ENCODE measurements around the gene KIAA0513. TPM values are rescaled to one million over a fixed set of nuclear protein-coding genes. Genes with fewer than 3 reads are reported as not detected.

The KIAA0513 gene
- total and polyA plus RNA-seq, 2 donors (not counting 3 experiments of a cell fraction or from before 2014, with no cell fraction given), result 1.8 to 4.3 TPM

DNA sequence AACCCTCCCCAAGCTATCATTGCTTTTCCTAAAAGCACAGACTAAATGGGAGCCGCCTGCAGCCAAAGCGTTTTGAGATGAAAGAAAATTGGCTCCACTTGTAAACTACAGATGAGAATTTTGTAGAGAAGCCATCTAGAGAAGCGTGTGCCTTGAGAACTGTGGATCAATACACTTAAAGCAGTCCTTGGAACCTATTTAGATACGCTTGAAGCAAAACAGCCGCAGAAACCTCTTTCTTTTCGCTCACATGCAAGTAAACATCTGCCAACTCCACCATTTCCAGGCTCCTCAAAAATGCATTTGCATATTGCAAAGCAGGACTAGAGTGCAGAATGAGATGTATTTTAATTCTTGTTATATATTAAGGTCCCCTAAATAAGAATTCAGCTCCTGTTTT, 13.1 kb downstream of the KIAA0513 start:
- Histone ChIP-seq H3K79me2 (ENCODE audit: control insufficient read depth, insufficient read depth, low read length) (no peaks in the 10 kb centered on the region), H3K9ac (replicated peaks; ENCODE audit: extremely low read depth, insufficient read depth, low read length) (no peak overlapping the region), H2AFZ (ENCODE audit: low read depth, low read length) (no peak overlapping the region), H4K20me1 (replicated peaks; ENCODE audit: control insufficient read depth, extremely low read depth, insufficient read depth, low read length) (no peaks in the 10 kb centered on the region), H3K9me3 (replicated peaks; ENCODE audit: control insufficient read depth, insufficient read depth, low read length) (no peaks in the 10 kb centered on the region), H3K27ac (ENCODE audit: insufficient read depth, low read depth, low read length) (no peak overlapping the region), H3K9me1 (replicated peaks; ENCODE audit: control insufficient read depth, extremely low read depth, insufficient read depth, low read length) (no peaks in the 10 kb centered on the region), H3K36me3 (ENCODE audit: control insufficient read depth in 2 of 2, extremely low read depth in 1 of 2, insufficient read depth in 2 of 2, low read length in 2 of 2) (no peaks in the 10 kb centered on the region), H3K4me3 (replicated peaks in 1 of 3; ENCODE audit: insufficient read depth in 1 of 3, low read depth in 1 of 3, low read length in 3 of 3) (no peak overlapping the region), H3K4me1 (ENCODE audit: control insufficient read depth, extremely low read depth, insufficient read depth, low read length) (no peaks in the 10 kb centered on the region), H3K27me3 (ENCODE audit: control insufficient read depth in 2 of 2, insufficient read depth in 2 of 2, low read length in 2 of 2) (no peaks in the 10 kb centered on the region), H3K4me2 (ENCODE audit: insufficient read depth, low read length) (no peak overlapping the region)
- no TSS peak for BruUV-seq (replicated peaks)
- POLR2A ChIA-PET, result no interaction called here
- CTCF ChIA-PET, result interaction anchor here (1.1 to 1.5 kb wide), 2 partner anchors 15 to 46 kb away, joined by 3 to 4 read pairs; no protein-coding TSS in a partner anchor
- intact Hi-C loops (cut with micrococcal nuclease) (no loop called here), dilution Hi-C loops (cut with MboI; ENCODE audit: extremely low pct_ligation_motif_present, low sequenced_read_pairs) (no loop called here)
- DNase-seq (ENCODE audit: low read depth, low spot score) (no peak), FAIRE-seq (no peak)
- TF ChIP-seq FOS (IDR thresholded peaks at IDR 0.05; ENCODE audit: borderline replicate concordance, insufficient read depth, low read length) (no peak), POLR2AphosphoS5 (IDR thresholded peaks at IDR 0.05; ENCODE audit: insufficient read depth, low read depth, low read length) (no peak), GATA2 (IDR thresholded peaks at IDR 0.05; ENCODE audit: insufficient read depth, insufficient read length, low read depth, low read length) (no peak), JUN (IDR thresholded peaks at IDR 0.05; ENCODE audit: borderline replicate concordance, insufficient read depth, insufficient read length, low read depth) (no peak), MYC (IDR thresholded peaks at IDR 0.05; ENCODE audit: low read depth, low read length) (no peak), EZH2 (IDR thresholded peaks at IDR 0.05; ENCODE audit: borderline replicate concordance, low read depth, low read length, severe bottlenecking) (no peak)
- TF ChIP-seq, protein P1, sequence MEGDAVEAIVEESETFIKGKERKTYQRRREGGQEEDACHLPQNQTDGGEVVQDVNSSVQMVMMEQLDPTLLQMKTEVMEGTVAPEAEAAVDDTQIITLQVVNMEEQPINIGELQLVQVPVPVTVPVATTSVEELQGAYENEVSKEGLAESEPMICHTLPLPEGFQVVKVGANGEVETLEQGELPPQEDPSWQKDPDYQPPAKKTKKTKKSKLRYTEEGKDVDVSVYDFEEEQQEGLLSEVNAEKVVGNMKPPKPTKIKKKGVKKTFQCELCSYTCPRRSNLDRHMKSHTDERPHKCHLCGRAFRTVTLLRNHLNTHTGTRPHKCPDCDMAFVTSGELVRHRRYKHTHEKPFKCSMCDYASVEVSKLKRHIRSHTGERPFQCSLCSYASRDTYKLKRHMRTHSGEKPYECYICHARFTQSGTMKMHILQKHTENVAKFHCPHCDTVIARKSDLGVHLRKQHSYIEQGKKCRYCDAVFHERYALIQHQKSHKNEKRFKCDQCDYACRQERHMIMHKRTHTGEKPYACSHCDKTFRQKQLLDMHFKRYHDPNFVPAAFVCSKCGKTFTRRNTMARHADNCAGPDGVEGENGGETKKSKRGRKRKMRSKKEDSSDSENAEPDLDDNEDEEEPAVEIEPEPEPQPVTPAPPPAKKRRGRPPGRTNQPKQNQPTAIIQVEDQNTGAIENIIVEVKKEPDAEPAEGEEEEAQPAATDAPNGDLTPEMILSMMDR (IDR thresholded peaks at IDR 0.05; ENCODE audit: extremely low read depth in 1 of 2, insufficient read depth in 1 of 2, low read depth in 1 of 2, low read length in 2 of 2), result no peak
- TF ChIP-seq, protein P2, sequence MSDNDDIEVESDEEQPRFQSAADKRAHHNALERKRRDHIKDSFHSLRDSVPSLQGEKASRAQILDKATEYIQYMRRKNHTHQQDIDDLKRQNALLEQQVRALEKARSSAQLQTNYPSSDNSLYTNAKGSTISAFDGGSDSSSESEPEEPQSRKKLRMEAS (IDR thresholded peaks at IDR 0.05; ENCODE audit: insufficient read depth, insufficient read length), result no peak

Data from endothelial cell of umbilical vein (primary cell).